Upper lobe of left lung (tissue), 6 donors: ENCODE data around the gene C2orf49. TPM values are rescaled to one million over a fixed set of nuclear protein-coding genes. Genes with fewer than 3 reads are reported as not detected.
A peak's percentile ranks its signal among the peaks of the same experiment; 100 is the strongest.

ENCODE experiments used
- ATAC-seq, 2 donors: fragments of 200-7000 bp; cut with Tn5 transposase; one replicate each; pipeline ENCODE4 v1.9.1; 2022; ENCODE audit warnings: mild to moderate bottlenecking in 2 of 2, moderate library complexity in 2 of 2; ENCODE audit not compliant: low FRiP score in 2 of 2
- DNase-seq, 2 donors: peaks; one replicate each; pipeline ENCODE4 v3.0.0-alpha.2; 2019 to 2020
- H3K27ac ChIP-seq, 4 donors: fragments of 200-600 bp; sonication (generic); one replicate each; pipeline ENCODE4 v1.5.1; 2016 to 2019
- H3K27me3 ChIP-seq, 4 donors: fragments of 200-600 bp; sonication (generic); one replicate each; pipeline ENCODE4 v1.5.1; 2017 to 2019
- H3K36me3 ChIP-seq, 4 donors: fragments of 200-600 bp; sonication (generic); one replicate each; pipeline ENCODE4 v1.5.1; 2016 to 2019
- H3K4me1 ChIP-seq, 4 donors: fragments of 200-600 bp; sonication (generic); one replicate each; pipeline ENCODE4 v1.5.1; 2018 to 2019
- H3K4me3 ChIP-seq, 4 donors: fragments of 200-600 bp; sonication (generic); one replicate each; pipeline ENCODE4 v1.5.1; 2017 to 2019; ENCODE audit warnings: mild to moderate bottlenecking in 2 of 4, moderate library complexity in 1 of 4
- H3K9me3 ChIP-seq, 4 donors: fragments of 200-600 bp; sonication (generic); one replicate each; pipeline ENCODE4 v1.5.1; 2018 to 2019
- EP300 ChIP-seq, 4 donors: sonication (generic); formaldehyde crosslinking; IDR thresholded peaks; one replicate each; pipeline ENCODE4 v1.5.1; 2017; ENCODE audit warnings: antibody characterized with exemption in 4 of 4, control low read depth in 2 of 4
- POLR2A ChIP-seq, 4 donors: fragments of 450-650 bp; IDR thresholded peaks; one replicate each; pipeline ENCODE4 v1.5.1; 2016 to 2017; ENCODE audit warnings: antibody characterized with exemption in 4 of 4, mild to moderate bottlenecking in 2 of 4
- POLR2AphosphoS5 ChIP-seq, 2 donors: sonication (generic); formaldehyde crosslinking; IDR thresholded peaks; one replicate each; pipeline ENCODE4 v1.5.1; 2017; ENCODE audit warnings: antibody characterized with exemption in 2 of 2
- WGBS, 2 donors: methylation state at CpG; one replicate each; pipeline ENCODE4 v1.1.5; 2017 to 2018; 5-methylcytosine and 5-hydroxymethylcytosine counted together
- total RNA-seq, 6 donors: library from RNA; depleted of rRNA in 4 of 6; stranded (reverse); fragments of >200 nt in 4 of 6; gene quantifications; one replicate each; pipeline versions ENCODE4 v1.1.0 to v1.2.1, GENCODE V29; 2016 to 2021
- TF ChIP-seq, protein P1 (sequence below), 6 experiments: fragments of 450-650 bp in 4 of 6; fragments of 200-600 bp in 2 of 6; sonication (generic) in 2 of 6; IDR thresholded peaks; one replicate each; pipeline ENCODE4 v1.5.1; 2016 to 2019; ENCODE audit warnings: antibody characterized with exemption in 6 of 6
- donor health status: DM: no; HTN: no; CAD: no; lungs with moderate emphysema.
- donor health status: DM: no; HTN: yes; CAD: no; lungs with severe emphysema.

Gene C2orf49
- total RNA-seq, 6 donors from 2014 or later: 12.8 to 38.5 (median 13.5) TPM

DNA sequence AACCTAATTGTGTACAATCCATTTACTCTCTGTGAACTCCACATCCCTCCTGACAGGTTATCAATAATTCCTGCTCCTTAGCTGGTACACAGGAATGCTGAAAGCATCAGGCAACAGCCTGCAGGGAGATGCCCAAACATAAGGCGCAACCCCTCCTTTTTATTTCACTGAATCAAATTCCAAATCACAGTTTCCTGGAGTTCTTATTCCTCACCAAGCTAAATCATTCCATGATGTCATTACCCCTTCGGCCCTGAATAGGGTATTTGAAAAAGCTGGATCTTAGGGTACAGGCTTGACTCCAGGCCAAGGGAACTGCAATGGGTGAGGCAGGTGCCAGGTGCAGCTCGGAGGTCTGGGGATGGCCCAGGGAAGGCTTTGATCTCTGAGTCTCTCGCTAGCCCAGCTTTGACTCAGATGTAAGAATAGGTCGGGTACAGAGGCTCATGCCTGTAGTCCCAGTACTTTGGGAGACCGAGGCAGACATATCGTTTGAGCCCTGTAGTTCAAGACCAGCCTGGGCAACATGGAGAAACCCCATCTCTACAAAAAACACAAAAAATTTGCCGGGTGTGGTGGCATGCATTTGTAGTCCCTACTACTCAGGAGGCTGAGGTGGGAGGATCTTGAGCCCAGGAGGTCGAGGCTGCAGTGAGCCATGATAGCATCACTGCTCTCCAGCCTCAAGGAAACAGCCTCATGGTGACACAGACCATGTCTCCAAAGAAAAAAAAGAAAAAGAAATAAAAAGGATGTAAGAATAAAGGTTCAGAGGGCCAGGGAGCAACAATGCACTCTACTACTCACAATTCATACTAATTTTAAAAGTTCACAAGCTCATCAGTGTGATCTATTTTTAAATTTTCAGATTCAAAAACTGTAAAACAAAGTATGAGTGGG, 54.7 kb downstream of the C2orf49 start:
- 83 to 85% methylated on average over 9 of the region's 9 CpGs for WGBS, 2 donors
- H3K4me1 ChIP-seq: peaks cover 0 to 17% (median 5%) of the 10 kb centered on the region in 4 donors
- TF ChIP-seq, protein P1, sequence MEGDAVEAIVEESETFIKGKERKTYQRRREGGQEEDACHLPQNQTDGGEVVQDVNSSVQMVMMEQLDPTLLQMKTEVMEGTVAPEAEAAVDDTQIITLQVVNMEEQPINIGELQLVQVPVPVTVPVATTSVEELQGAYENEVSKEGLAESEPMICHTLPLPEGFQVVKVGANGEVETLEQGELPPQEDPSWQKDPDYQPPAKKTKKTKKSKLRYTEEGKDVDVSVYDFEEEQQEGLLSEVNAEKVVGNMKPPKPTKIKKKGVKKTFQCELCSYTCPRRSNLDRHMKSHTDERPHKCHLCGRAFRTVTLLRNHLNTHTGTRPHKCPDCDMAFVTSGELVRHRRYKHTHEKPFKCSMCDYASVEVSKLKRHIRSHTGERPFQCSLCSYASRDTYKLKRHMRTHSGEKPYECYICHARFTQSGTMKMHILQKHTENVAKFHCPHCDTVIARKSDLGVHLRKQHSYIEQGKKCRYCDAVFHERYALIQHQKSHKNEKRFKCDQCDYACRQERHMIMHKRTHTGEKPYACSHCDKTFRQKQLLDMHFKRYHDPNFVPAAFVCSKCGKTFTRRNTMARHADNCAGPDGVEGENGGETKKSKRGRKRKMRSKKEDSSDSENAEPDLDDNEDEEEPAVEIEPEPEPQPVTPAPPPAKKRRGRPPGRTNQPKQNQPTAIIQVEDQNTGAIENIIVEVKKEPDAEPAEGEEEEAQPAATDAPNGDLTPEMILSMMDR (IDR thresholded peaks at IDR 0.05): no peak
- TF ChIP-seq POLR2AphosphoS5 (IDR thresholded peaks at IDR 0.05) (no peak), POLR2A (IDR thresholded peaks at IDR 0.05) (no peak), EP300 (IDR thresholded peaks at IDR 0.05) (no peak)
- no peak for DNase-seq
- no peak for ATAC-seq
- H3K27me3 ChIP-seq: no peaks in the 10 kb centered on the region
- no peak overlapping the region for H3K4me3 ChIP-seq
- no peaks in the 10 kb centered on the region for H3K9me3 ChIP-seq
- H3K36me3 ChIP-seq: no peaks in the 10 kb centered on the region
- H3K27ac ChIP-seq: no peak overlapping the region

DNA sequence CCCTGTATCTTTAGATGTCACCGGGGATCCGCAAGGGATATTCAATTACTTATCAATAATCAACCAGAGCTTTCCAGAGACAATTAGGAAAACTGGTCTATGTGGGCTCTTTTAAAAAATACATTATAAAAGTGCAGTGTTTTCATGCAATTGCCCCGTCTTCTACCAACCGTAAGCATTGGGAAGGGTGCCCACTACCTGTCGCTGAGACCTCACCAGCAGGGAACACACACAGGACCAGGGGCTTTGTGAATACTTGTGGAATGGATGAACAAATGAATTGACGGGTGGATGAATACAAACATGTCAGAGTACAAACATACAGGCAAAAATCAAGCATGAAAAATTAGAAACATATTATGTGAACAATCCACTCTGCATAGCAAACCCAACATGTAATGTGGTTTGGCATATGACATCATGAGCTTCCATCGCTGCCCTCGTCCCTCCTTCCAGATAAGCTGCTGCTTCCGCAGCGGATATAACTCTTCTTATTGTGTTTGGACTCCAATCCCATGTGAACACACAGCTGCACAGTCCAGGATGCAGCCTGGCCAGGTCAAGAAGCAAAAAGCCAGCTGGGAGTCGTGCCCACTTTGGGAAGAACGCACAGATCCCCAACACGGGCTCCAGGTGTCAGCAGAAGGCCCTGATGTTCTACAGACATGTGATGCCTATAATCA, 56.2 kb downstream of the C2orf49 start:
- Histone ChIP-seq H3K27me3 (peaks cover 0 to 6% (median 4%) of the 10 kb centered on the region in 4 donors), H3K9me3 (no peaks in the 10 kb centered on the region), H3K4me3 (no peak overlapping the region), H3K36me3 (no peaks in the 10 kb centered on the region), H3K27ac (no peak overlapping the region), H3K4me1 (peaks cover 3 to 19% (median 4%) of the 10 kb centered on the region in 4 donors)
- no peak for DNase-seq
- peak in 1 of 2 donors; percentile 53 for ATAC-seq
- WGBS, 2 donors: 78 to 79% methylated on average over 10 to 13 of the region's 13 CpGs
- TF ChIP-seq POLR2AphosphoS5 (IDR thresholded peaks at IDR 0.05) (no peak), POLR2A (IDR thresholded peaks at IDR 0.05) (no peak), EP300 (IDR thresholded peaks at IDR 0.05) (no peak)
- TF ChIP-seq, protein P1 (IDR thresholded peaks at IDR 0.05): no peak

DNA sequence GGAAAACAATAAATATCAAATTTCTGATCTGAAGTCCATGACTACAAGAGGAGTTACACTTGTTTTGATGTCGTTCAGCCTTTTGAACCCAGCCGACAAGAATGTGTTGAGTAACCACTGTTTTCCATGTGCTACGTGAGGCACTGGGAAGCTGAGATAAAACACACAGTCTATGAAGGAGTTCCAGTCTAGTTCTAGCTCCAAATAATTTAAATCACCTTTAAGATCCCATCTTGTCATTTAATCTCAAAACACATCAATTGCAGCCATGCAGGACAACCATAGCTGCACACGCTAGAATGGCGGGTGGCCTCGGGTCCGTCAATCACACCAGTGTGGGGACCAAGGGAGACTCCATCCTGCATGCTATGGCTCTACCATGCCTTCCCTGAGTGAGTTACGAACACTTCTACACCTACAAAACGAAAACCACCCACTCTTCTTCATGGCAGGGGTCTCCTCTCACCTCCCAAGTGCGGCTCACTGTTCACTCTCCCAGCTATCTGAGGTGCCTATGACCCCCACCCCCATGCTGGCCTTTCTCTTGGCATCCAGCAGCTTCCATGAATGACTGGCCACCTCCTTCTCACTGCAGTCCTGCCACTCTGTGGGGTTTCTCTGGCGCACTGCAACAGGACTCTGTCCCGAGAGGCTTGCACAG, 57.7 kb downstream of the C2orf49 start:
- Histone ChIP-seq H3K4me3 (no peak overlapping the region), H3K9me3 (no peaks in the 10 kb centered on the region), H3K36me3 (no peaks in the 10 kb centered on the region), H3K4me1 (peaks cover 5 to 12% (median 9%) of the 10 kb centered on the region in 4 donors), H3K27ac (no peak overlapping the region), H3K27me3 (peaks cover 0 to 16% (median 10%) of the 10 kb centered on the region in 4 donors)
- DNase-seq (no peak), ATAC-seq (no peak)
- TF ChIP-seq POLR2A (IDR thresholded peaks at IDR 0.05) (no peak), EP300 (IDR thresholded peaks at IDR 0.05) (no peak), POLR2AphosphoS5 (IDR thresholded peaks at IDR 0.05) (no peak)
- TF ChIP-seq, protein P1 (IDR thresholded peaks at IDR 0.05): no peak
- WGBS, 2 donors: 86 to 88% methylated on average over 12 of the region's 12 CpGs

DNA sequence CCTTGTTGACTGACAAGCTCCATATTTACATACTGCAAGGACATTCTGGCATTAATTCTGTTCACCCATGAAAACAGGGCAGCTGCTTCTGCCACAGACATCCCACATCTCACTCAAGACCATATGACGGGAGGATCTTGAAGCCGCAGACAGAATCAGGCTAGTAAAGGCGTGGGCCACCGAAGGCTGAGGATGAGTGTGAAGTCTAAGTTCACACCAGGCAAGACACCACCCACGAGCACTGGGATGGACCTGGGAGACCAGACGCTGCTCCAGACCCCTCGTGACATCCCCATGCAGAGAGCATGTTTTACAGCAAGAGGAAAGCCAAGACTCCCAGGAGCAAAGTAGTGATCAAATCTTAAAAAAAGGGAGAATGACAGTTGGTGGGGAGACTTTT, 58.4 kb downstream of the C2orf49 start:
- Histone ChIP-seq H3K36me3 (no peaks in the 10 kb centered on the region), H3K27me3 (peaks cover 0 to 16% (median 10%) of the 10 kb centered on the region in 4 donors), H3K9me3 (no peaks in the 10 kb centered on the region), H3K4me3 (no peak overlapping the region), H3K27ac (no peak overlapping the region), H3K4me1 (peaks cover 5 to 12% (median 9%) of the 10 kb centered on the region in 4 donors)
- TF ChIP-seq POLR2A (IDR thresholded peaks at IDR 0.05): no peak
- TF ChIP-seq, protein P1 (IDR thresholded peaks at IDR 0.05): no peak
- no peak for TF ChIP-seq EP300 (IDR thresholded peaks at IDR 0.05)
- no peak for TF ChIP-seq POLR2AphosphoS5 (IDR thresholded peaks at IDR 0.05)
- ATAC-seq (no peak), DNase-seq (no peak)
- WGBS, 2 donors: 94 to 98% methylated on average over 7 of the region's 7 CpGs
